HG03342 (cell line): ENCODE measurements around the gene MACROD2.

Source experiments
- ATAC-seq: cut with Tn5 transposase; IDR thresholded peaks from one replicate; pipeline ENCODE4 v1.9.1; 2021; ENCODE audit warnings: mild to moderate bottlenecking, moderate library complexity; ENCODE audit not compliant: unreplicated experiment

Gene MACROD2

DNA sequence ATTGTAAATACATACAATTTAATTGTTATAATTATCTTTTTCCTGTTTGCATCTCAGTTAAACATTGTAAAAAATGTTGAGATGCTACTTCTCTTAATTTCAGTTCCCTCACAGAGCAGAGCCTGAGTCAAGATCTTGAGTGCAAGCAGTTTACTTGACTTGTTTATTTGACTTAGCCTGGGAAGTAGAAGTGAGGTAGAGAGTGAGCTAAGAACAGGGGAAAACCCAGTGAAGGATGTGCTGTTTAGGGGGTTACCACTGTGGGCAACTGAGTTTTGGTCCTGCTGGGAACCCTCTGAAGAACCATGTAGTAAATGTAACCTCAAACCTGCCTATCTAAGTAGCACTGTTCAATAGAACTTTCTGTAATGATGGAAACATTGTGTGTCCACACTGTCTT is 837.3 kb downstream of the MACROD2 start:
- ATAC-seq: peak; percentile 44

DNA sequence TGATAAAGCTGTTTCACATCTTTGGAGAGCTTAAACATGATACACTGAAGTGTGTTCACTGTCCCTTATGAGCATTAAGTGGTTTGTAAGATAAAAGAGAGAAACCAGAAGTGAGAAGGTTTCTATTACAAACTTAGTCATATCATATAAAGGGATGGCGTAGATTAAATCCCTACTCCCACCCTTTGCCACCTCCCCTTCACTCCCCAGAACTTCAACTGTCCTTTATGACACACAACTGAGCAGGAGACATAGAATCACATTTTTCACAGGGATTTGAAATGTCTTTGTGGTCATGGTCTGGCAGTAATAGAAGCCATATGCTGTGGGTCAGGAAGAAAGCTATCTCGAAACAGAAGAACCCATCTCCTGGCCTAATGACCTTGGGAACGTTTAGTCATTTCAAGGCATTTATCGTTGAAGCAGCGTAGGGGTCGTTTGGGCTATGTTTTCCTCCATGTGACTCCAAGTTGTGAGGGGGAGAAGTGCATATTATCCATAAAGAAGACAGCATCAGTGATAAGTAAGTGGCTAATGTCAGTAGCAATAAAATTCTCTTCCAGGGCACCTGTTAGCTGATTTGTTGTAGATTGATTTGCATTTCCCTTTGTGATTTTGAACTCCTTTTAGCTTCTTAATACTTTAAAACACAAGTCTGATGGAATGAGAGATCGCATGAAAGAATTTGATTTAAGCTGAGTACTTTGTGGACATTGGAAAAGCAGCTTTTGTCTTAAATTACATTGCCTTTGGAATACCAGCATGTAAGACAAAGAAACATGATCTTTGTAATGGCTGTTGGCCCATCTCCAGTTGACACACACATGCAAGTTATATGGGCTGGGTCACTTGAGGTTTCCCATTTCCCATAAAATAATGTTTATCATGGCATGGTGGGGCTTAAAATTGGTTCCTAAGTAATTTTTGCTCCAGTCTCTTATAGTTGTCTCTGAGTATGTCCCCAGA is 843.6 kb downstream of the MACROD2 start:
- ATAC-seq: peak; percentile 72

DNA sequence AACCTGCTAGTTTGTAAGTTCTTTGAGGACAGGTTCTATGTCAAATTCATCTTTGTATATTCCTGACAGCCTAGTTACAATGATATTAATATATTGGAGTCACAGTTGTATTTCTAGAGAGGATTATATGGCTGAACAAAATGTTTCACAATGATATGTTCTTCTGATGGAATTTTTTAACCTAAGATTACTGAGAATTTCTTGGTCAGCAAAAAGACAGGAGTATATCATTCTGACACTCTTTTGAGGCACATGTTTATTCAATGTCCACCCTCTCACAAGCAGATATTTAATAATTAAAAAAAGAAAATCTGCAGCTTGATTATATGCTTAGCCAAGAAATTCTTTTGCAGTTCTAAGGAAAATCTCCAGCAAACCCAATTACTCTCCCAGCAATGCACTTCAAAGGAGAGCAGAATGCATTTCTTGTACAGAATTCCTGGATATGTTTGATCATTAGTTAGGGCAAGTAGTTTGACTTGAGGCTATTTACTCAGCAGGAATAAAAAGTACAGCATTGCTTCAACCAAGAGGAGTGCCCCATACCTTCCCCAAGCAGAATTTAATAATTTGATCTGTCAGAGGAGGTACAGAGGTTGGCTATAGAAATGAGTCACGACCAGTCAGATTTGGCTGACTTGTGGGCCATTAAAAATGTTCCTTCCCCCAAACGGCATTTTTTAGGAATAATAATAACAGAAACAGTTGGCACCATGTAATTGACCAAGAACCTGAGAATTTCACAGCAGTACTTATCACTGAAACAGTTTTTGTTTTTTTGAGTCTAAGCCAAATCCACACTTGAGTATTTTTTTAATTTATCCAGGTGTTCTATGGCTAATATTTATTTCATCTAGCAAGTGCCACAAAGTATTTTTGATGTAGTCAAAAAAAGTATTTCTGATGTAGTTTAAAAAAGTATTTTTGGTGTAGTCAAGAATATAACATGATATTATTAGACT is 850.2 kb downstream of the MACROD2 start:
- no peak for ATAC-seq

DNA sequence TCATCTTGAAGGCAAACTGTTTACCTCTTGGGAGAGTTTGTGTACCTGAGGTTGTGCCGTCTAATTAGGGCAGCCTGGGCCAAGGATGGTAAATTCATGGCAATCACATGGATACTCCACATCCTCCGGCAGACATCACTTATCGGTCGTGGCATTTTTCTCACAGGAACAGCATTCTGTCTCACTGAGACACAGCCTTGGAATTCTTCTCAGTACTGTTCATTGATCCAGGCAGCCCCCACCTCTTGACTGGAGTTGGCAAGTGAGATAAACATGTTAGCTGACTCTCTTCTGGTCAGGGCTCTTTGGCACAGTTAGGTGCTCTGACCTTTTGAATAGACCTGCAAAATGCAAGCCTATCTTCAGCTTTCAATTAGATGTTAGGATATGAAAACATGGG is 853.5 kb downstream of the MACROD2 start:
- no peak for ATAC-seq

DNA sequence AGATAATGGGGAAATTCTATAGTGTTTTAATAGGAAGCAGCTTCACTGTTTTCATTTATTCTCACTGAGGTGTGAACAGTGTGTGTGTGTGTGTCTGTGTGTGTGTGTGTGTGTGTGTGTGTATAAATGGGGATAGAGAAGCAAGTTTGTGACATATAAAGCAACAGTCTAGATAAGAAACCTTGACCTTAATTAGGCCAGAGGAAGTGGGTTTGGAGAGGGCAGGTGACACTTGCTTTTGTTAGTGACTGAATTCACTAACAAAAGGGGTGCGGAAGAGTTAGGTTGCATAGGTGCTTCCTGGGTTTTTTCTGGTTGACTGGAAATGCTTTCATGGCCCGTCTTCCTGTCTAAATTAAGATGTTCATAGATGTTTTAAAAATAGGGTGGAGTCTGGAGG is 857.8 kb downstream of the MACROD2 start:
- no peak for ATAC-seq

DNA sequence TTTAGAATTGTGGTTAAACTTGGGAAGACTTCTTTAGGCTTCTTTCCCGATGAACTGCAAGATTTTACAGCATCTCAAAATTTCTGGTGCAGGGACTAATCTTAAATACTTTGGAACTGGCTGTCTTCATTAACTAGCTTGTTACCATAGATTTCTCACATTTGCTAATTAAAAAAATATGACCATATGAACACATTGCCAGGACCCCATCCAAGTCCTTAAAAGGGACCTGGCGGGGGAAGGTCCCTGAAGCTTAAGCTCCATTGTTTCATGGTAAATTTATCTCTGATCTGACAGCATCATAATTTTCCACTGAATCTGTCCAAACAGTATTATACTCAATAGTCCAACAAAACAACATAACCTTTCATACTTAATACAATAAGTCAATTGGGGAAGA is 859.9 kb downstream of the MACROD2 start:
- ATAC-seq: no peak

DNA sequence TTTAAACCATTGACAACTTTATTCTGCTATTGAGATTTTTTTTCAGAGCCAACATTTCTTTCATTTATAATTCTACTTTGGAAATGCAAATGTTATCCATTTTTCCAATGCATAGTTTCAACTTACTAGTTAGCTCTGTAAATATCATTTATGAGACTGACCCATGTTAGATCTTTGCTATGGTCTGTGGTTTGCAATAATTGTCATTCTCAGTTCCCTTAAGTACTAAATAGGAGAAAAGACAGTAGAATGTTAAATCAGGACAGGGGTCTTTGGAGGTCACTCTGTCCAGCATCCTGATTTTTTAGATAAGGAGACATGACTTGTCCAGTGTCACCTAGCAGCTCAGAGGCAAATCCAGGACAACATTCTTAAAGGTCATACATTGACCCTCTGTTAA is 864.3 kb downstream of the MACROD2 start:
- ATAC-seq: no peak

DNA sequence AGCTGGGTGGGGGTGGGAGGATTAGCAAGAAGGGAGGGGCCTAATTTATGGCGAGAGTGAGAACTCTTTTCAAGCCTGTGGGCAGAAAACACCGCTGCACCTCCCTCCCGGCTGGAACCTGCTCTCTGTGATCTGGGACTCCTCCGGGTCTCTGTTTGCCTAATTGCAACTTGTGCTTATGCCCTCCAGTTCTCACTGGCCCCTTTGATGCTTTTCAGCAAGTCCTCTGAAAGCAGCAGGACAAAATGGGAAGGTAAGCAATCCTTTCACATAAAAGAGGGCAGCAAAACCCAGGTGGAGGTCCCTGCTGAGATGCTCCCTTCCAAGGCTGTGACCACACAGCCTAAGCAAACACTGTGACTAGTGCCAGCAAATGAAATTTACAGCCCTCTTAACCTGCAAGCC is 865.1 kb downstream of the MACROD2 start:
- no peak for ATAC-seq

DNA sequence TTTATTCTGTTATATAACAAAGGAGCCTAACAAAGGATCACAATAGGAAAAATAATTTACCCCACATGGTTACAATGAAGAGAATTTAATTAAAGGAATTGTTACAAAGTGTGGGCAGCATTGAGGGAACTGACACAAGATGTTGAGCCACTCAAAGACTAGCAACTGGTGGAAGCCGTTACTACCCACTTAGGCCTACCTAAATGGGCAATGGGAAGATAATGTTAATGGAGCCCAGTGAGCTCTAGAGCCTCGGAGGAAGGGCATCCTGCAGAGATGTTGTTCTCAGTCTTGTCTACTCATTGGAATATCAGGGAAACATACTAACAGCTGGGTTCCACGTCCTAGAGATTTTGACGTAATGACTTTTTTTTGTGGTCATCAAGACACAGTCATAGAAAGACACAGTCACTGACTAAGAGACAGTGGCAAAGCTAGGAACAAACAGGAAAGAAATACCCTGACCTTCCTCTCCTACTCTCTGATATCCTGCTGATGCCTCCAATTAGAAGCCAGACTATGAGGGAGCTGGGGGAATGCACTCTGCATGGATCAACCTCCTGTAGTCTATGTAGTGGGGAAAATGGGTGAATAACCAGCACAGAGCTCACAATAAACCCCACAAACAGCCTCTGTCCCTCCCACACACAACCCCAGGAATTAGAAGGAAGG is 865.8 kb downstream of the MACROD2 start:
- ATAC-seq: no peak

DNA sequence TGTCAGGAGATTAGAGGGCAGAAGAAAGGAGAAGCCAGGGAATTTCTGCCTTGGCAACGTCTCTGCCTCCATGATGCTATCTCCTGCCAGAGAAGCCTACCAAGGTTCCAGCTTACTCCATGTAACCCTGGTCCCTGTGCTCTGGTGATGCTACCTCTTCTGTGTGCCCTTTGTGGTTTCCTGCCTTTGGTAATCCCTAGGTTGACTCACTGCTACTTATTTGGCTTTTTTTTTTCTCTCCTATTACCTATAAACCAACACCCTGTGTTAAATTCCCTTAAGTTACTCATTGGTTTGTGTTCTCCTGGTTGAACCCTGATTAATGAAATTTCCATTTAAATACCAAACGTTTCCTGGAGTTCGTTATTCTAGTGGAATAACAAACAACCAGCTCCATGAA is 869.9 kb downstream of the MACROD2 start:
- no peak for ATAC-seq

DNA sequence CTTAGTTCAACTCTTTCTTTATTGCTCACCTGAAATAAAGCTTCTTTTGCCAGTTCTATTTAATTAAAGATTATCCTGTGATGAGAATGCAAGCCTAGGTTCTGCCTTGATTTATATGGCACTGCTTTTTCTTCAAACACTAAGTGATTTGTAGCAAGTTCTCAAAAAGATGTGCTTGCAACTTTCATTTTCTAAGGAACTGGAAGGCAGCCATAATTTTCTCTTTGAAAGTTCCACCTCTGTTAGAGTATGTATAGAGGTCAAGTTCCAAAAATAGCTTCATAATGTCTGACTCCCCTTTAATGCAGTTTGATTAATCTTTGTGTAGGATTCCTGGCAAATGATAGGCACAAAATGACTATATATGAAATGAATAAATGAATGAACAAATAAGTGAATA is 870.4 kb downstream of the MACROD2 start:
- ATAC-seq: no peak

DNA sequence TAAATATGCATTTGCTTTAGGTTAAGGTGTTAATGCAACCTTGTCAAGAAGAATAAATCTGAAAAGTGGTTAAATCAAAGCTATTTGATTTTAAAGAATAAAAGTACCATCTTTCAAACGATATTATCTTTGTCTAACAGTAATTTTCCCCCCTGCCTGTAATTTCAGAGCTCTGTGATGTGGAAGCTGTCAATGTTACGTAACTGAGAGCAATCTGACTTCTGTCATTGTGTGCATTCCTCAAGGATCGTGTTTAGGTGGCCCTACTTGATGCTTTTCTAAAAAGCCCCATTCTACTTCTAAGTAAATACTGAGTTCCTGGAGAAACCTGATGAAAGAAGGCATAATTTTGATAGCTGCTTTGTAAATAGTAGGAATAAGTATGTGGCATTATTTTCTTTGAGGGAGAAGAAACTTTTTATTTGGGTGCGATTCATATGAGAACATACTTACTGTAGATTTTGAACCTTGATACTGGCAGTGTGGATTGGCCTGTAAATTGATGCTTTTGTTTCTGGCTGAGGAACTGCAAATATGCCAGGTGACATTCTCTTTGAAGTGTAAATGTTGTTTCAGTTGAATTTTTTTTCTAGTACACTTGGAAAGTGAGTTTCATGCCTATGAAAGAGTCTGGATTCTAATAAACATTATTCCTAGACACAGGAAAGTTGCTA is 871.7 kb downstream of the MACROD2 start:
- no peak for ATAC-seq

DNA sequence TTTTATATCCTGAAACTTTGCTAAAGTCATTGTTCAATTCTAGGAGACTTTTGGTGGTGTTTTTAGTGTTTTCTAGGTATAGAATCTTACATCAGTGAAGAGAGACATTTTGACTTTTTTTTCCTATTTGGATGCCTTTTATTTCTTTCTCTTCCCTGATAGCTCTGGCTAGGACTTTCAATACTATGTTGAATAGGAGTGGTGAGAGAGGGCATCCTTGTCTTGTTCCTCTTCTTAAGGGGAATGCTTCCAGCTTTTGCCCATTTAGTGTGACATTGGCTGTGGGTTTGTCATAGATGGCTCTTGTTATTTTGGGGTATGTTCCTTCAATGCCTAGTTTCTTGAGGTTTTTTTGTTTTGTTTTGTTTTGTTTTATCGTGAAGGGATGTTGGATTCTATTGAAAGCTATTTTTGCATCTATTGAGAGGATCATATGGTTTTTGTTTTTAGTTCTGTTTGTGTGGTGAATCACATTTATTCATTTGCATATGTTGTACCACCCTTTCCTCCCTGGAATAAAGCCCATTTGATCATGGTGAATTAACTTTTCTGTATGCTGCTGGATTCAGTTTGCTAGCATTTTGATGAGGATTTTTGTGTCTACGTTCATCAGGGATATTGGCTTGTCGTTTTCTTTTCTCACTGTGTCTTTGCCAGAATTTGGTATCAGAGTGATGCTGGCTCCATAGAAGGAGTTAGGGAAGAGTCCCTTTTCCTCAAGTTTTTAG is 882.1 kb downstream of the MACROD2 start:
- no peak for ATAC-seq

DNA sequence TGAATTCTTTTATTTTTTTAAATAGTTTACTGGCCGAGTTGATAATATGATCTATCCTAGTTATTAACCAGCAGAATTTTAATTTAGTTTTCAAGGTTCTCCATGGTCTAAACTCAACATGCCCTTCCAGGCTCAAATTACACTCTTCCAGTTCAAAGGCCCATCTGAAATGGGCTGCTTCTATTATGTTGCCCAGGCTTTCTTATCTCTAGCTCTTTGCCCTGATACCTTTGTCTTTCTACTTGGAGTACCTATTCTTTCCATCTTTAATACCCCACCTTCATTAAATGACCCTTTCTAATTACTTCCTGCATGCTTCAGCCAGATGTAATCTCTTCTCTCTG is 883.3 kb downstream of the MACROD2 start:
- ATAC-seq: no peak

DNA sequence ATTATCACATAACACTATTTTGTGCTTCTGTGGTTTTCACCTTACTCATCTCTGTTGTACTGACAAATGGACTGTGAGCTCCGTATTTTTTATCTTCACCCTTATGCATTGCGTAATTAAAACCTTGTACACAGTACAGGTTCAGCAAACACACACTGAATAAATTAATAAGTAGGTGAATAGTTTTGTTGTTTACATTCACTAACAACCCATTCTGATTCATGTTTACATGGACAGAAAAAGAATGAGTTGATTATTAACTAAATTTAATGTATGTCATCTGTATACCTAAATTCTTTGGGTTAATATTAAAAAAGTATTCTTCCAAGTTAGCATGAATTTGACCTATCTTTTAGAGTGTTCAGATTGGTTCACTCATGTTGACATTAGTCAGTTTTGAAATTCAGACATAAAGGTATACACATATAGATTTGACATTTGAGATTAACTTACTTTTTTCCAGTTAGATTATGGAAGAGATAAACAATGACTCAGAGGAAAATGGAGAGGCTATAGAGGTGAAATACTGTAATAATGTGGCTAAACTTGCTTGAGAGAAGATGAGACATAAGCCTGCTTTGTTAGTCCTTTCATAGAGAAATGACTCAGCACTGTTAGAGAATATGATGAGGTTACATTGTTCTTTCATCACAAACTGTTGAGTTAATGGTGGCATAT is 883.8 kb downstream of the MACROD2 start:
- ATAC-seq: peak; percentile 78

DNA sequence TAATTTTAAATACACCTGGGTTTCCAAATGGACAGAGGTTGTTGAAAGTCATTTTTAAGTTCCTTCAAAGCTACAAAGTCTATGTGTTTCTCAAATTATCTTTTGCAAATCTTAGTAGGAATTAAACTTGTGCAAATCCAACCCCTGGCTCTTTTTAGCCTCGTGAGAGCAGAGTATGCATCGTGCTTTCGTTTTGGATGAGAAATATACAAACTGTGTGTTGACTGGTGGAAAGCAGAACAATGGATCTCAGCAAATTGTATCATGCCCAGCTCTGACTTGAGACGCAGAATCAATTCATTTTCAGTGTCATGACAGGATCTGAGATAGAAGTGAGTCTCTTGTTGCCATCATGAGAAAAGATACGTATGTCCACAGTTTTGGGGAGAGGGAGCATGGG is 884.5 kb downstream of the MACROD2 start:
- no peak for ATAC-seq

DNA sequence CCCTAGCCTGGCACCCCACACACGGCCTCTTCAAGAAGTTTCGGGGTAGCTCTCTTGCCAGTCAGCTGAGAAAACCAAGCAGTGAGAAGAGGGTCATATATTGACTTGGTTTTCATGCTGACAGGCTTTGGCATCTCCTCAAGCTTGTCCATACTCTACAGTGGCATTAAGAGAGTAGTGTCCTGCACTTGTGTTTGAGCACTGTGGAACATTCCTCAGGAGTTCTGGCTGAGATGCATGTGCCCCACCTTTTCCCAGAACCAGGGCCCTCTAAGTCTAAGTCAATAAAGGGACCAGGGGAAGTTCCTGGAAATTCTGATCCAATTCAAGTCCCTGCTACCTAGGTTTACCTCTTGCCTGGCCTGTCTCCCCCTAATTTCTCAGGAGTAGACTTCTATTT is 886.2 kb downstream of the MACROD2 start:
- ATAC-seq: no peak

DNA sequence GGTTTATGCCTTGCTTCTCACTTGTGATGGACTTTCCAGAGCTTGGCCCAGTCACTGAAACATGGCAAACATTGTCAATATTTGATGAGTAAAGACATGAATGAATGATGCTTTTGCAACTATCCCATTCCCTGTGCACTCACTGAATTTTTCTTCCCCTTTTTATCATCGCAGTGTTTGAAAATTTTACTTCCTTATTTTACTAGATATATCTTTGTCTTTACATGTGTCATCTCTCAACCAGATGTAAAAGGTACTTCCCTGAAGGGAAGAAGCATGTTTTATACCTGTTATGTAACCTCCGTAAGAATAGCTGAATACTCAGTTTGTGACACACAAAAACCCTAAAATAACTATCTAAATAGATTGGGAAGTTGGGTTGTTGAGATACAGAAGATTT is 886.8 kb downstream of the MACROD2 start:
- no peak for ATAC-seq

DNA sequence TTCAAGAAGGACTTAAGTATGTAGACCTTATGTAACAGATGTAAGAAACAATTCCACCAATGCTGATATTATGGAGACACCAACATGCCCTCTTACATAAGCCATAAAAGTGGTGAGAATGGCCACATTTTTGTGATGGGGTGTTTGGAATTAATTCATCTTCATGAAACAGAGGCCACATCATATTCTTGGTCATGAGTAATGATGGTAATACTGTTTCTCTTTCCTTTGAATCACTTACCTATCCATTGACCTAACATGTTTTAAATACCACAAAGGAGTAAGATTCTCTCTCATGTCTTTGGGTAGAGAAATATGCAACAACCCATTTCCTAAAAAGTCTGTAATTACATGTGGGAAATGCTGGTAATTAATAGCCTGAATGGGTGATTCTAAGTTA is 887.5 kb downstream of the MACROD2 start:
- ATAC-seq: no peak
